ENCODE data around the gene SFXN3. TPM values are rescaled to one million over a fixed set of nuclear protein-coding genes. Genes with fewer than 3 reads are reported as not detected.

SFXN3 gene
- total RNA-seq, 1 experiment from 2014 or later: 2.8 TPM

- H3K9me3 ChIP-seq (ENCODE audit: control insufficient read depth, low read depth, low read length): no peaks in the 10 kb centered on the region
- no peak overlapping the region for H4K8ac ChIP-seq (replicated peaks; ENCODE audit: insufficient read length, low read depth, low read length)
- H3K4me2 ChIP-seq (ENCODE audit: insufficient read depth, insufficient read length, low read length): peak overlapping the region; percentile 74
- H2AFZ ChIP-seq (ENCODE audit: low read length): no peak overlapping the region
- no peak overlapping the region for H3K14ac ChIP-seq (ENCODE audit: insufficient read depth, low read length)
- Mint-ChIP-seq H3K36me3 (ENCODE audit: insufficient read depth in 1 of 3, low read depth in 3 of 3) (no peaks in the 10 kb centered on the region), H3K27me3 (ENCODE audit: low read depth) (peaks cover 78% of the 10 kb centered on the region), H3K9me3 (no peaks in the 10 kb centered on the region; a peak in 1 of 5 replicates), H3K27ac (no peak overlapping the region), H3K4me3 (peak overlapping the region; percentile 59 to 75), H3K4me1 (peaks cover 27 to 37% of the 10 kb centered on the region in 2 experiments)
- TF ChIP-seq CTCF (conservative IDR thresholded peaks at IDR 0.05): no peak
- H2BK20ac ChIP-seq (ENCODE audit: low read depth, low read length, poor library complexity, severe bottlenecking): no peak overlapping the region
- no peak overlapping the region for H2BK15ac ChIP-seq (ENCODE audit: low read depth, low read length)
- no peak overlapping the region for H3K9ac ChIP-seq (ENCODE audit: extremely low read depth, insufficient read length, low read length)
- H3K4me1 ChIP-seq (ENCODE audit: insufficient read depth, low read length): 0 out of 2 replicates have a peak, but pooled peaks cover 4% of the 10 kb centered on the region
- H3T11ph ChIP-seq (ENCODE audit: low read length): no peak overlapping the region
- no peak overlapping the region for H3K27ac ChIP-seq (ENCODE audit: insufficient read length, low read depth, low read length)
- H2BK12ac ChIP-seq (ENCODE audit: insufficient read length, low read depth, low read length): no peak overlapping the region
- no CpG with 5 or more reads among the region's 6 CpGs for WGBS (ENCODE audit: extremely low coverage, insufficient read length, low lambda C conversion rate)
- H3K27me3 ChIP-seq (ENCODE audit: insufficient read depth, low read length): peaks cover 4% of the 10 kb centered on the region; the same call in 1 of the 2 replicates
- no peak overlapping the region for H3K18ac ChIP-seq (ENCODE audit: insufficient read length, low read depth, low read length)
- no peak overlapping the region for H2BK120ac ChIP-seq (ENCODE audit: low read depth, low read length, poor library complexity, severe bottlenecking)
- H3K79me2 ChIP-seq (ENCODE audit: insufficient read depth, low read length): no peaks in the 10 kb centered on the region
- no peak overlapping the region for H2BK5ac ChIP-seq (ENCODE audit: insufficient read length, low read length)
- H3K23me2 ChIP-seq (ENCODE audit: insufficient read length, low read depth, low read length, poor library complexity, severe bottlenecking): peaks cover 13% of the 10 kb centered on the region
- H4K5ac ChIP-seq (ENCODE audit: insufficient read length, low read depth, low read length): no peak overlapping the region
- no peak for DNase-seq
- H3K79me1 ChIP-seq (ENCODE audit: insufficient read depth, low read depth, low read length, poor library complexity, severe bottlenecking): no peaks in the 10 kb centered on the region
- no peak overlapping the region for H2AK5ac ChIP-seq (ENCODE audit: insufficient read length, low read length)
- H3K23ac ChIP-seq (ENCODE audit: insufficient read length, low read depth, low read length): no peak overlapping the region
- no peaks in the 10 kb centered on the region for H4K20me1 ChIP-seq (ENCODE audit: control insufficient read depth, insufficient read depth, insufficient read length)
- H4K91ac ChIP-seq (ENCODE audit: insufficient read length, low read depth, low read length): no peak overlapping the region
- no peak overlapping the region for H3K4ac ChIP-seq (ENCODE audit: low read depth, low read length)
- no peak overlapping the region for H3K56ac ChIP-seq (ENCODE audit: insufficient read length, low read depth, low read length)
Measured at GRCh38 chr10:101032637-101033224, 1.7 kb downstream of the SFXN3 start.

Measured in H9 (cell line).